C4-2B (cell line): ENCODE results near the gene PDGFB.

Experiments used
- ZFX ChIP-seq: fragments of 450-650 bp; IDR thresholded peaks from 2 replicates; pipeline ENCODE4 v1.6.1; 2017
- TF ChIP-seq, protein P1 (sequence below): fragments of 450-650 bp; conservative IDR thresholded peaks from 2 replicates; pipeline ENCODE4 v1.5.1; 2017; ENCODE audit warnings: mild to moderate bottlenecking

DNA sequence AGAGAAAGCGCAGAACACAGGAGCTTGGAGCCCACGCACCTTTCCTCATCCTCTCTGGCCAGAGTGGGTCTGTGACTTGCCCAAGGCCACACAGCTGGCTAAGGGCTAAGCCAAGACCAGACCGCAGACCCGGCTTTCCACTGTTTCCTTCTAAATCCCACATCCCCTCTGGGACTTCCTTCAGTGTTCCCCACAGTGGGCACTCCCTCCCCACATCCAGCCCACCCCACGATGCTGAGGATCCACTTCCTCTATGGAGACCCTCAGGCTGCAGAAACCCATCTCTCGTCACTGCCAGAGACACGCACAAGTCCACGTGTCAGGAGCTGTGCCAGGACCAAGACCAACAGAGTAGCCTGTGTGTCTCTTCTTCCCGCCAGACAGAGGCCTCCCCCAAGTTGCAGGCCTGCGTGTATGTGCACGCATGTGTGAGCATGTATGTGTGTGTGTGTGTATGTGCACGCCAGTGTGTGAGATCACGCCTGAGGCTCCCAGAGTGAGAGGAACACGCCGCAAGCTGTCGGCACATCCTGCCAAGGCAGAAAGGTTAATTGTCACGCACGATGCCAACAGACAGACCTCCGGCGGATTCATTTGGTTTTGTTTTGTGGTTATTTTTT lies 21.6 kb downstream of the PDGFB start:
- TF ChIP-seq, protein P1, sequence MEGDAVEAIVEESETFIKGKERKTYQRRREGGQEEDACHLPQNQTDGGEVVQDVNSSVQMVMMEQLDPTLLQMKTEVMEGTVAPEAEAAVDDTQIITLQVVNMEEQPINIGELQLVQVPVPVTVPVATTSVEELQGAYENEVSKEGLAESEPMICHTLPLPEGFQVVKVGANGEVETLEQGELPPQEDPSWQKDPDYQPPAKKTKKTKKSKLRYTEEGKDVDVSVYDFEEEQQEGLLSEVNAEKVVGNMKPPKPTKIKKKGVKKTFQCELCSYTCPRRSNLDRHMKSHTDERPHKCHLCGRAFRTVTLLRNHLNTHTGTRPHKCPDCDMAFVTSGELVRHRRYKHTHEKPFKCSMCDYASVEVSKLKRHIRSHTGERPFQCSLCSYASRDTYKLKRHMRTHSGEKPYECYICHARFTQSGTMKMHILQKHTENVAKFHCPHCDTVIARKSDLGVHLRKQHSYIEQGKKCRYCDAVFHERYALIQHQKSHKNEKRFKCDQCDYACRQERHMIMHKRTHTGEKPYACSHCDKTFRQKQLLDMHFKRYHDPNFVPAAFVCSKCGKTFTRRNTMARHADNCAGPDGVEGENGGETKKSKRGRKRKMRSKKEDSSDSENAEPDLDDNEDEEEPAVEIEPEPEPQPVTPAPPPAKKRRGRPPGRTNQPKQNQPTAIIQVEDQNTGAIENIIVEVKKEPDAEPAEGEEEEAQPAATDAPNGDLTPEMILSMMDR, result no peak
- TF ChIP-seq ZFX, result no peak
